Loucy (cell line): ENCODE results near the gene VMP1.

ENCODE experiments used
- H2AFZ ChIP-seq: fragments of 200-600 bp; sonication (generic); 2 replicates; pipeline ENCODE4 v1.6.0; 2016; ENCODE audit warnings: antibody characterized with exemption, mild to moderate bottlenecking, low read length, moderate library complexity
- H3F3A ChIP-seq: fragments of 200-600 bp; 2 replicates; pipeline ENCODE4 v1.6.0; 2016; ENCODE audit warnings: antibody characterized with exemption, low read depth, mild to moderate bottlenecking
- H3K27me3 ChIP-seq: fragments of 200-600 bp; sonication (generic); 2 replicates; pipeline ENCODE4 v1.6.1; 2014; ENCODE audit warnings: low read length, mild to moderate bottlenecking; ENCODE audit not compliant: insufficient read depth, poor library complexity, severe bottlenecking
- H3K36me3 ChIP-seq: fragments of 200-600 bp; sonication (generic); 2 replicates; pipeline ENCODE4 v1.6.1; 2016; ENCODE audit warnings: low read length; ENCODE audit not compliant: insufficient read depth
- H3K4me1 ChIP-seq: fragments of 200-600 bp; sonication (generic); 2 replicates; pipeline ENCODE4 v1.5.1; 2014; ENCODE audit warnings: low read length, mild to moderate bottlenecking; ENCODE audit not compliant: insufficient read depth, poor library complexity, severe bottlenecking
- H3K4me2 ChIP-seq: fragments of 200-600 bp; sonication (generic); 2 replicates; pipeline ENCODE4 v1.6.0; 2014; ENCODE audit warnings: antibody characterized with exemption, low read length, low read depth, mild to moderate bottlenecking; ENCODE audit not compliant: poor library complexity, severe bottlenecking
- H3K4me3 ChIP-seq: fragments of 200-600 bp; sonication (generic); 2 replicates; pipeline ENCODE4 v1.5.1; 2014; ENCODE audit warnings: low read length, mild to moderate bottlenecking, mixed read lengths; ENCODE audit not compliant: poor library complexity, severe bottlenecking
- H3K79me2 ChIP-seq: fragments of 200-600 bp; sonication (generic); 2 replicates; pipeline ENCODE4 v1.6.1; 2014; ENCODE audit warnings: low read length; ENCODE audit not compliant: insufficient read depth
- H3K9ac ChIP-seq: fragments of 200-600 bp; sonication (generic); 2 replicates; pipeline ENCODE4 v1.6.0; 2014; ENCODE audit warnings: mild to moderate bottlenecking, low read depth, low read length, moderate library complexity; ENCODE audit not compliant: poor library complexity, severe bottlenecking
- H3K9me2 ChIP-seq: fragments of 200-600 bp; sonication (generic); replicated peaks from 2 replicates; pipeline ENCODE4 v1.6.1; 2016; ENCODE audit warnings: low read depth, low read length, mixed read lengths
- H3K9me3 ChIP-seq: fragments of 200-600 bp; sonication (generic); 2 replicates; pipeline ENCODE4 v1.6.1; 2014; ENCODE audit warnings: mild to moderate bottlenecking, antibody characterized with exemption, low read length, low read depth; ENCODE audit not compliant: insufficient read depth
- H4K20me1 ChIP-seq: fragments of 200-600 bp; sonication (generic); 2 replicates; pipeline ENCODE4 v1.6.0; 2014; ENCODE audit warnings: antibody characterized with exemption, low read length, mild to moderate bottlenecking; ENCODE audit not compliant: insufficient read depth, poor library complexity, severe bottlenecking
- EZH2phosphoT487 ChIP-seq: fragments of 200-600 bp; IDR thresholded peaks from 2 replicates; pipeline ENCODE4 v1.6.1; 2018; ENCODE audit warnings: antibody characterized with exemption, mild to moderate bottlenecking, moderate library complexity, borderline replicate concordance
- TF ChIP-seq, protein P1 (sequence below): fragments of 200-600 bp; sonication (generic); conservative IDR thresholded peaks from 2 replicates; pipeline ENCODE4 v1.5.1; 2014; ENCODE audit warnings: mild to moderate bottlenecking, antibody characterized with exemption, low read length

Gene VMP1

GRCh38 chr17:59814685-59815084 lies 107.2 kb downstream of the VMP1 start:
- TF ChIP-seq, protein P1, sequence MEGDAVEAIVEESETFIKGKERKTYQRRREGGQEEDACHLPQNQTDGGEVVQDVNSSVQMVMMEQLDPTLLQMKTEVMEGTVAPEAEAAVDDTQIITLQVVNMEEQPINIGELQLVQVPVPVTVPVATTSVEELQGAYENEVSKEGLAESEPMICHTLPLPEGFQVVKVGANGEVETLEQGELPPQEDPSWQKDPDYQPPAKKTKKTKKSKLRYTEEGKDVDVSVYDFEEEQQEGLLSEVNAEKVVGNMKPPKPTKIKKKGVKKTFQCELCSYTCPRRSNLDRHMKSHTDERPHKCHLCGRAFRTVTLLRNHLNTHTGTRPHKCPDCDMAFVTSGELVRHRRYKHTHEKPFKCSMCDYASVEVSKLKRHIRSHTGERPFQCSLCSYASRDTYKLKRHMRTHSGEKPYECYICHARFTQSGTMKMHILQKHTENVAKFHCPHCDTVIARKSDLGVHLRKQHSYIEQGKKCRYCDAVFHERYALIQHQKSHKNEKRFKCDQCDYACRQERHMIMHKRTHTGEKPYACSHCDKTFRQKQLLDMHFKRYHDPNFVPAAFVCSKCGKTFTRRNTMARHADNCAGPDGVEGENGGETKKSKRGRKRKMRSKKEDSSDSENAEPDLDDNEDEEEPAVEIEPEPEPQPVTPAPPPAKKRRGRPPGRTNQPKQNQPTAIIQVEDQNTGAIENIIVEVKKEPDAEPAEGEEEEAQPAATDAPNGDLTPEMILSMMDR, result no peak
- TF ChIP-seq EZH2phosphoT487, result no peak
- H3K36me3 ChIP-seq, result peaks cover 25% of the 10 kb centered on the region
- H3K4me1 ChIP-seq, result no peaks in the 10 kb centered on the region
- no peaks in the 10 kb centered on the region for H3K27me3 ChIP-seq
- no peak overlapping the region for H3K4me3 ChIP-seq
- no peaks in the 10 kb centered on the region for H3K9me3 ChIP-seq
- no peaks in the 10 kb centered on the region for H4K20me1 ChIP-seq
- H3K79me2 ChIP-seq, result no peaks in the 10 kb centered on the region
- H2AFZ ChIP-seq, result no peak overlapping the region
- no peak overlapping the region for H3K4me2 ChIP-seq
- no peaks in the 10 kb centered on the region for H3K9me2 ChIP-seq
- H3F3A ChIP-seq, result no peaks in the 10 kb centered on the region
- H3K9ac ChIP-seq, result no peak overlapping the region

DNA sequence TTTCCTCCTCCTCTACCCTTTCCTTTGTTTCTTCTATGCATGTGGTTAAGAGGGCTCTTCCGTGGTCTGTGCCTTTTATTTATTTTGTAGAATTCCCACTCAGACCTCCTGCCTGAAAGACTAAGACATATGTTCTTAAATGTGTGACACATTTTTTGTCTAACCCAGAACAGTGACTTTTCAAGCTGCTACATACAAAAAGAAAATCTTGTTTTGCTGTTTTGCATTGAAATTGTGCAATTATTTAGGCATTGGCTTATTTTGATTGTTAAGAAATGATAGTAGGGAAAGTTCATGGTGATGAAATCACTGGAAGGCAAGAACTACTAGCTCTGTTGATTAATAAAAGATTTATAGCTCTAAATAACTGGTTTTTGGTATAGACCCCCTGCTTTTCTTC lies 108.5 kb downstream of the VMP1 start:
- TF ChIP-seq EZH2phosphoT487, result no peak
- TF ChIP-seq, protein P1, result no peak
- no peak overlapping the region for H2AFZ ChIP-seq
- H3K9me2 ChIP-seq, result no peaks in the 10 kb centered on the region
- H3K9me3 ChIP-seq, result no peaks in the 10 kb centered on the region
- H3F3A ChIP-seq, result no peaks in the 10 kb centered on the region
- no peak overlapping the region for H3K4me3 ChIP-seq
- H3K4me1 ChIP-seq, result no peaks in the 10 kb centered on the region
- no peaks in the 10 kb centered on the region for H3K79me2 ChIP-seq
- H3K27me3 ChIP-seq, result no peaks in the 10 kb centered on the region
- no peak overlapping the region for H3K4me2 ChIP-seq
- H4K20me1 ChIP-seq, result no peaks in the 10 kb centered on the region
- H3K9ac ChIP-seq, result no peak overlapping the region
- peaks cover 22% of the 10 kb centered on the region for H3K36me3 ChIP-seq

DNA sequence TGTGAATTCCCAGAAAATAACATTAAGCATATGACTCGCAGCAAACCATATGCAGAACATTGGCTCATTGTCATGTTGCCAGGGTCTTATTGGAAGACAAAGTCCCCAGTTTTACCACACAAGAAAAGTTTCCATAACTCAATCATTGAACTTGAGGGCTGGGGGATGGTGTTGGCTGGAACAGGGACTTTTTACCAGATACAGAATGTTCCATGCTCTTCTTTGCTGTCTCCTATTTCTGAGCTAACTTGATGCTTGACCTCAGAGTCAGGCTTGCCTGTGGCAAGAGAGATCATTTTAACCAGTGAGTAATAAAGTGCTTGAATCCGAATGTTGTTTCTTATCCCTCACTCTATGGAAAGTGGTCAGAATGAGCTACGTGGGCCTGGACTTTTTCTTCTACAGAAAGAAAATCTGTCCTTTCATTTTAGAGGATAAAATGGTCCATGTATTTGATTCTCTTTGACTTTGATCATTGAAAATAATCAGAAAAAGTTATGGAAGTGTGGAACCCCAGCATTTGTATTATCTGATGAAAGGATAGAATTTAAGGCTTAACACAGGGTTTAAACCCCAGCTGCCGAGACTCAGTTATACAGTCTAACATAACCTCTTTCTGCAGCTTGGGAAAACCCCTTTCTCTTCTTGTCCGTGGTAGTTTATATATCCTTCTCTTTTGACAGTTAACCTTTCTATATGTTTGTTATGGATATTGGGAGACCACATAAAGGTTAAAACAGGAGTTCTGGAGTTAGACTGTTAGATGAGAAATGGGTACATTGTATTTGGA lies 118.3 kb downstream of the VMP1 start:
- H3K4me3 ChIP-seq, result peak overlapping the region; percentile 74
- H3K4me2 ChIP-seq, result peak overlapping the region; percentile 98
- no peak overlapping the region for H2AFZ ChIP-seq
- no peaks in the 10 kb centered on the region for H4K20me1 ChIP-seq
- H3K9me2 ChIP-seq, result no peaks in the 10 kb centered on the region
- no peaks in the 10 kb centered on the region for H3K9me3 ChIP-seq
- H3K27me3 ChIP-seq, result no peaks in the 10 kb centered on the region
- peaks cover 35% of the 10 kb centered on the region for H3K79me2 ChIP-seq
- peaks cover 56% of the 10 kb centered on the region for H3K4me1 ChIP-seq
- H3K9ac ChIP-seq, result peak overlapping the region; percentile 93
- peaks cover 27% of the 10 kb centered on the region for H3F3A ChIP-seq
- TF ChIP-seq EZH2phosphoT487, result no peak
- TF ChIP-seq, protein P1, result no peak
- no peaks in the 10 kb centered on the region for H3K36me3 ChIP-seq
